HG02884 (cell line): ENCODE measurements around the gene RPN2.

Source experiments
- ATAC-seq: cut with Tn5 transposase; IDR thresholded peaks from one replicate; pipeline ENCODE4 v1.9.1; 2021; ENCODE audit warnings: mild to moderate bottlenecking, moderate library complexity; ENCODE audit not compliant: unreplicated experiment

The RPN2 gene

GRCh38 chr20:37240337-37241067 is 61.4 kb downstream of the RPN2 start:
- no peak for ATAC-seq

- ATAC-seq, result no peak
Observed at GRCh38 chr20:37242503-37242902, 63.4 kb downstream of the RPN2 start.

- ATAC-seq, result no peak
Observed at GRCh38 chr20:37243076-37243936, 64.2 kb downstream of the RPN2 start.

GRCh38 chr20:37243937-37244571 is 64.9 kb downstream of the RPN2 start:
- no peak for ATAC-seq

GRCh38 chr20:37244572-37244957 is 65.4 kb downstream of the RPN2 start:
- ATAC-seq, result no peak

- no peak for ATAC-seq
Observed at GRCh38 chr20:37245216-37246150, 66.4 kb downstream of the RPN2 start.

- no peak for ATAC-seq
Observed at GRCh38 chr20:37246736-37247135, 67.6 kb downstream of the RPN2 start.

- ATAC-seq, result no peak
Observed at GRCh38 chr20:37247547-37247946, 68.4 kb downstream of the RPN2 start.

GRCh38 chr20:37249304-37249703 is 70.2 kb downstream of the RPN2 start:
- no peak for ATAC-seq

- ATAC-seq, result no peak
Observed at GRCh38 chr20:37251825-37252477, 72.8 kb downstream of the RPN2 start.

- ATAC-seq, result no peak
Observed at GRCh38 chr20:37253087-37253486, 74.0 kb downstream of the RPN2 start.

- no peak for ATAC-seq
Observed at GRCh38 chr20:37254114-37254878, 75.2 kb downstream of the RPN2 start.

- no peak for ATAC-seq
Observed at GRCh38 chr20:37256286-37256685, 77.2 kb downstream of the RPN2 start.

- no peak for ATAC-seq
Observed at GRCh38 chr20:37257530-37257929, 78.4 kb downstream of the RPN2 start.

GRCh38 chr20:37257988-37258387 is 78.9 kb downstream of the RPN2 start:
- ATAC-seq, result no peak

GRCh38 chr20:37259031-37259430 is 79.9 kb downstream of the RPN2 start:
- no peak for ATAC-seq

GRCh38 chr20:37259865-37260264 is 80.7 kb downstream of the RPN2 start:
- no peak for ATAC-seq

- no peak for ATAC-seq
Observed at GRCh38 chr20:37260923-37261322, 81.8 kb downstream of the RPN2 start.

- no peak for ATAC-seq
Observed at GRCh38 chr20:37261714-37262113, 82.6 kb downstream of the RPN2 start, which contains the start of gene GHRH. Gene GHRH, minus strand, starts transcription at chr20:37261814. Its CDS starts 4,925 bp downstream, at chr20:37256889.
